Measurements from ENCODE around the gene OR5J2. TPM values are rescaled to one million over a fixed set of nuclear protein-coding genes. Genes with fewer than 3 reads are reported as not detected.
"Not testable (repeated sequence)": the region's sequence is repeated elsewhere in the genome, so short reads cannot be mapped to it uniquely, and the experiment has no call there.

Gene OR5J2
- total RNA-seq = not detected

GRCh38 chr11:56176318-56176717 is at the start of gene OR5J2:
Gene OR5J2 (plus strand): TSS chr11:56176618. CDS start chr11:56176618, 0 bp downstream.
- WGBS, 2 donors = 52 to 53% methylated on average over 1 of the region's 1 CpG
- TF ChIP-seq CTCF (IDR thresholded peaks at IDR 0.05) (no peak), POLR2A (IDR thresholded peaks at IDR 0.05) (no peak)
- H3K4me3 ChIP-seq = no peak within 1 kb of the TSS
- H3K9me3 ChIP-seq = peaks cover 0 to 11% (median 5%) of the 10 kb centered on the region in 3 donors
- intact Hi-C loops (cut with DNase I) = no loop called here
- no peaks in the 10 kb centered on the region for H3K4me1 ChIP-seq
- H3K27ac ChIP-seq = no peak within 1 kb of the TSS
- no peaks in the 10 kb centered on the region for H3K36me3 ChIP-seq
- DNase-seq = no peak
- no peaks in the 10 kb centered on the region for H3K27me3 ChIP-seq

- Histone ChIP-seq H3K9me3 (no peaks in the 10 kb centered on the region), H3K27ac (no peak within 1 kb of the TSS), H3K4me3 (no peak within 1 kb of the TSS), H3K36me3 (no peaks in the 10 kb centered on the region), H3K27me3 (no peaks in the 10 kb centered on the region), H3K4me1 (no peaks in the 10 kb centered on the region)
- no peak for DNase-seq
- no peak for TF ChIP-seq CTCF (IDR thresholded peaks at IDR 0.05)
- no peak for TF ChIP-seq POLR2A (IDR thresholded peaks at IDR 0.05)
- intact Hi-C loops (cut with DNase I) = no loop called here
Observed at GRCh38 chr11:56140151-56140661, 36.2 kb upstream of the OR5J2 start, which contains the start of gene OR8J3. Gene OR8J3 (minus strand): TSS chr11:56140201. CDS start chr11:56137718, 2,483 bp downstream.

- DNase-seq; H3K27me3 ChIP-seq; H3K36me3 ChIP-seq; H3K4me1 ChIP-seq; intact Hi-C loops (cut with DNase I); H3K27ac ChIP-seq; H3K9me3 ChIP-seq; H3K4me3 ChIP-seq: not testable (repeated sequence)
- no CpG with 5 or more reads among the region's 30 CpGs for WGBS, 2 donors
Observed at GRCh38 chr11:56143681-56144080, 32.7 kb upstream of the OR5J2 start.

GRCh38 chr11:56151376-56151775 is 25.0 kb upstream of the OR5J2 start:
- 50 to 80% methylated on average over 1 of the region's 1 CpG for WGBS, 2 donors
- Histone ChIP-seq H3K9me3 (peaks cover 0 to 20% (median 13%) of the 10 kb centered on the region in 3 donors), H3K4me1 (no peaks in the 10 kb centered on the region), H3K36me3 (no peaks in the 10 kb centered on the region), H3K4me3 (no peak overlapping the region), H3K27me3 (no peaks in the 10 kb centered on the region), H3K27ac (no peak overlapping the region)
- TF ChIP-seq POLR2A (IDR thresholded peaks at IDR 0.05) = no peak
- intact Hi-C loops (cut with DNase I) = no loop called here
- no peak for DNase-seq

GRCh38 chr11:56152333-56152732 is 24.1 kb upstream of the OR5J2 start:
- Histone ChIP-seq H3K4me3 (no peak overlapping the region), H3K27me3 (no peaks in the 10 kb centered on the region), H3K4me1 (no peaks in the 10 kb centered on the region), H3K27ac (no peak overlapping the region), H3K36me3 (no peaks in the 10 kb centered on the region), H3K9me3 (peaks cover 0 to 20% (median 13%) of the 10 kb centered on the region in 3 donors)
- WGBS, 2 donors = 81 to 84% methylated on average over 14 to 15 of the region's 15 CpGs
- intact Hi-C loops (cut with DNase I) = no loop called here
- no peak for DNase-seq
- TF ChIP-seq POLR2A (IDR thresholded peaks at IDR 0.05) (no peak), CTCF (IDR thresholded peaks at IDR 0.05) (no peak)

- Histone ChIP-seq H3K27ac (no peak within 1 kb of the TSS), H3K4me1 (no peaks in the 10 kb centered on the region), H3K27me3 (no peaks in the 10 kb centered on the region), H3K36me3 (no peaks in the 10 kb centered on the region), H3K4me3 (no peak within 1 kb of the TSS), H3K9me3 (no peaks in the 10 kb centered on the region)
- DNase-seq = no peak
- intact Hi-C loops (cut with DNase I) = no loop called here
- TF ChIP-seq CTCF (IDR thresholded peaks at IDR 0.05) (no peak), POLR2A (IDR thresholded peaks at IDR 0.05) (no peak)
- WGBS, 2 donors = 56 to 69% methylated on average over 3 of the region's 3 CpGs
Observed at GRCh38 chr11:56160217-56160616, 16.2 kb upstream of the OR5J2 start, which contains the start of gene OR8K5. Gene OR8K5 (minus strand): TSS chr11:56160317. CDS start chr11:56160317, 0 bp downstream.

All from esophagus squamous epithelium (tissue), 5 donors.